ENCODE data around the gene ALPP.
"Not testable (repeated sequence)": the region's sequence is repeated elsewhere in the genome, so short reads cannot be mapped to it uniquely, and the experiment has no call there.

Gene ALPP

GRCh38 chr2:232384466-232384865, 5.9 kb downstream of the ALPP start:
- no peak for TF ChIP-seq CTCF (conservative IDR thresholded peaks at IDR 0.05; ENCODE audit: low read depth, low read length)
- DNase-seq (ENCODE audit: low read depth), result no peak
- no peak overlapping the region for H3K4me3 ChIP-seq (ENCODE audit: low read depth, low read length)

GRCh38 chr2:232385058-232385457, 6.5 kb downstream of the ALPP start:
- not testable (repeated sequence) for DNase-seq (ENCODE audit: low read depth); H3K4me3 ChIP-seq (ENCODE audit: low read depth, low read length)

DNA sequence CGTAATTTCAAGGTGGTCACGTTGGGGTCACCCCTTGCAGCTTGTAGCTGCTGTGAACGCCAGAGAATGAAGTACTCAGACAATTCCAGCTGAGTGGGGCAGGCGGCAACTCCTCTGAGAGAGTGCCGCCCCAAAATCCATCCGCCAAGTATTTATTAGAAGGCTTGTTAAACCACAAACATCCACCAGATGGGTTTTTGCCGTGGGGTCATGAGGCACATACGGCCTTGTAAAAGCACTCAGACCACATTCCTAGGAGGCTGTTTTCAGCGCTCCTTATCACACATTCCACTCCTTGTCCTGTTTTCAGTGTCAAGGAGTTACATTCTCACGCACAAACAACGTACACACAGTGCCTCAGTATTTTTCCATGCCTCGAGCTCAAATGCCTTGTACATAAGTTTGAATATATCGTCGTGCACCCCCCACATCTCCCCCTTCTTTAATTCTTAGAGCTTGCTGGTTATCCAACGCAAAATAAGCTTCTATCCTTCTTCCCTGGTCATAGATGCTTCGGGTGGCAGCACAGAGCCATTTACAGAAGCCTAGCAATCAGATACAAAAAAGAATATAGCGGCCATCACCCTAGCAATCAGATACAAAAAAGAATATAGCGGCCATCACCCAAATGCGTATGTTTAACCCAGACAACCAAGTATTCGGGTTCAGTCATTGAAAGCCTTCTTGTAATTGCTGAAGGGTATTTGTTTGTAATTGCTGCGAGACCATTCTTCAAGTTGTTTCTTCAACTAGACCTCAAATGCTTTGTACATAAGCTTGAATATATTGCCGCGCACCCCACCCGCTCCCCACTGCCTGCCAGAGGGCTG, 7.3 kb downstream of the ALPP start:
- DNase-seq (ENCODE audit: low read depth), result peak; percentile 99
- peak overlapping the region; percentile 22 for H3K4me3 ChIP-seq (ENCODE audit: low read depth, low read length)
- peak; percentile 17 for TF ChIP-seq CTCF (conservative IDR thresholded peaks at IDR 0.05; ENCODE audit: low read depth, low read length)

DNA sequence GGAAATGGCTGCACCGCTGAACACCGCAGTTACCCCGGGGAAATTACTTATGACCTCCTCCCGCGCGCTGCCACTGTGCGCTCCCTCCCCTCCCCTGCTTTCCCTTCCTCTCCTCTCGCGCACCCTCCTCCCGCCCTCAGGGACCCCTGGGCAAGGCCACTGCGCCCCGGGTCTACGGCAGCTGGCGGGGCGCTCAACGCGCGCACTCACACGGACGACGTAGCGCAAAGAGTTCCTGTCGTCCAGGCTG, 7.9 kb downstream of the ALPP start:
- H3K4me3 ChIP-seq (ENCODE audit: low read depth, low read length), result peak overlapping the region; percentile 22
- no peak for DNase-seq (ENCODE audit: low read depth)
- no peak for TF ChIP-seq CTCF (conservative IDR thresholded peaks at IDR 0.05; ENCODE audit: low read depth, low read length)

- no peak for TF ChIP-seq CTCF (conservative IDR thresholded peaks at IDR 0.05; ENCODE audit: low read depth, low read length)
- peak overlapping the region; percentile 22 for H3K4me3 ChIP-seq (ENCODE audit: low read depth, low read length)
- peak; percentile 43 for DNase-seq (ENCODE audit: low read depth)
Observed at GRCh38 chr2:232386740-232387450, 8.3 kb downstream of the ALPP start.

DNA sequence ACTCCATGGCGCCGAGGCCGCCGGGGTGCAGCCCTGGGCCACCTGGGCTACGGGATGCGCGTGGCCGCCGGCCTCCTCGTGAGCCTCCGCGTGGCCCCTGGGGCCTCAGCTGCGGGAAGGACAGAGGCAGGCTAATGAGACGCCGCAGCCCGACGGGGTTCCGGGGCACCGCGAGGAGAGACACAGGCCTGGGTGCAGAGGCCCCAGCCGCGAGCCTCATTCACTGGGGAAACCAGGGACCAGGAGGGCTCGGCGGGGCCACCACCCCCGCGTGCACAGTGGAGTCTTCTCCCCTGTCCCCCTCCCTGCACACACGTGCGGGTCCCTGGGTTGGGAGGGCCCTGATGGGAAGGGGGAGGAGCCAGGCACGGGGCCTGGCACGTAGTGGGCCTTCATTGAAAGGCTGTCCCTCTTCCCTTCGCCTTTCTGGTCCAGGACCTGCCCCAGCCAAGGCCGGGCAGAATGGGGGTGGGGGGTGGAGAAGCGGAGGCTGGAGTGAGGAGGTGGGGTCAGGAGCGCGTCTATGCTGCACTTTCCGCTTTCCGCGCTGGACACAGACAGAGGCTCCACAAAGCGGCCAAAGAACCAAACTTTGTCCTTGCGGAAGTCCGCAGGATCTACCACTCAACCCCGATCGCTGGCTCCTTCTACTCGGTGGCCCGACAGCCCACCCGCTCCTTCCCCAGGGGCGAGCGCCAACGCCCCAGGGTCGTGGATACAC, 9.1 kb downstream of the ALPP start:
- H3K4me3 ChIP-seq (ENCODE audit: low read depth, low read length), result no peak overlapping the region
- no peak for DNase-seq (ENCODE audit: low read depth)
- TF ChIP-seq CTCF (conservative IDR thresholded peaks at IDR 0.05; ENCODE audit: low read depth, low read length), result no peak

DNA sequence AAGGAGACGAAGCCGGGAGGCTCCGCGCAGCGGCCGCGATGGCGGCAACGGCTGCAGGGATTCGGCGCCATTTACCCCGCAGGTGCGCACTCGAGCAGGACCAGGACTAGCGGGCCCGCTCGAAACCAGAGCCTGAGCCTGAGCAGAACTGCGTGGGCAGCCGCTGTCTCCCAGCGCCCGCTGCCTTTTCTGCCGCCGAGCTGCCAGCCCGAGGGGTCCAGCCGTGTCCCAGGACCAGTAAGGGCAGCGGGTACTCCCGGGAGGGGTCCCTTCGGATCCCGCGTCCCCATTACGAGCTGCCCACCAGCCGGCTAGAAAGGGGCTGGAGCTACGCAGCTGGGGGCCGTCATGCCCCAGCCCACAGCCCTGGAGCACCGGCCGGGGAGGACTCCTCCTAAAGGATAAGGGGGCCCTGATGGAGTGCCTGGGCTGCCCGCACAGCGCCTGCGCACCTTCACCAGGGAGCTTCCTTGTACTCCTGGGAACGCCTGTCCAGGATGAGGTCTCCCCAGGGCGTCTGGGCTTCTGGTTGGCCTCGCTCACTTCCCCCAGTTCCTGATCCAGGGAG, 9.9 kb downstream of the ALPP start:
- no peak for DNase-seq (ENCODE audit: low read depth)
- H3K4me3 ChIP-seq (ENCODE audit: low read depth, low read length), result no peak overlapping the region
- TF ChIP-seq CTCF (conservative IDR thresholded peaks at IDR 0.05; ENCODE audit: low read depth, low read length), result no peak

Measured in choroid plexus epithelial cell (primary cell).